Measurements from ENCODE around the gene TBCEL.
"Not testable (repeated sequence)": the region's sequence is repeated elsewhere in the genome, so short reads cannot be mapped to it uniquely, and the experiment has no call there.

The TBCEL gene

DNA sequence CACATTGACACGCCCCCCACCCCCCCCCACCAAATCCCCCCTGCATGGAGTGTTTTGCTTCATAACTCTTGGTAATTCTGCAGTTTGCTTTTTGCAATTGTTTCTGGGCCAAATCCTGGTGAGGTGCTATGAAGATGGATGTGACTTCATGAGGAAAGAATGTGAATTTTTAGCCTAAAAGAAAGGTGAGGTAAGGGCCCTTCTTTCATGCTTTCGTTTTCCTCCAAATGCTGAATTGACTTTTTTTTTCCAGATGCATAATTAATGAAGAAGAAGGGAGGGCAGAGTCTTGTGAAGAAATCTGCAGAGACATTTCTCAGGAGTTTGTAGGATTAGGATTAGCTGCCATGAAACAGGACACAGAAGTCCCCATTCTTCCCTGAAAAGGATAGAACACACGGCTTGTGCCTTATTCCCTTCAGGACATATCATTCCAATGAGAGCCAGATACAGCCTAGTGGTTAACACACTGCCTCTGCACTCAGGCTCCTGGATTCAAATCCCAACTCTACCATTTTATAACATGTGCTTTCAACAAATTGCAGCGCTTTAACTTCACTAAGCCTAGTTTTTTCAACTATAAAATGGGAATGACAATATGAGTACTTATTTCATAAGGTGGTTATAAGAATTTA lies 19.6 kb upstream of the TBCEL start:
- no peak overlapping the region for H3K4me3 ChIP-seq (ENCODE audit: low read depth, low read length)
- TF ChIP-seq, protein P1, sequence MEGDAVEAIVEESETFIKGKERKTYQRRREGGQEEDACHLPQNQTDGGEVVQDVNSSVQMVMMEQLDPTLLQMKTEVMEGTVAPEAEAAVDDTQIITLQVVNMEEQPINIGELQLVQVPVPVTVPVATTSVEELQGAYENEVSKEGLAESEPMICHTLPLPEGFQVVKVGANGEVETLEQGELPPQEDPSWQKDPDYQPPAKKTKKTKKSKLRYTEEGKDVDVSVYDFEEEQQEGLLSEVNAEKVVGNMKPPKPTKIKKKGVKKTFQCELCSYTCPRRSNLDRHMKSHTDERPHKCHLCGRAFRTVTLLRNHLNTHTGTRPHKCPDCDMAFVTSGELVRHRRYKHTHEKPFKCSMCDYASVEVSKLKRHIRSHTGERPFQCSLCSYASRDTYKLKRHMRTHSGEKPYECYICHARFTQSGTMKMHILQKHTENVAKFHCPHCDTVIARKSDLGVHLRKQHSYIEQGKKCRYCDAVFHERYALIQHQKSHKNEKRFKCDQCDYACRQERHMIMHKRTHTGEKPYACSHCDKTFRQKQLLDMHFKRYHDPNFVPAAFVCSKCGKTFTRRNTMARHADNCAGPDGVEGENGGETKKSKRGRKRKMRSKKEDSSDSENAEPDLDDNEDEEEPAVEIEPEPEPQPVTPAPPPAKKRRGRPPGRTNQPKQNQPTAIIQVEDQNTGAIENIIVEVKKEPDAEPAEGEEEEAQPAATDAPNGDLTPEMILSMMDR (IDR thresholded peaks at IDR 0.05; ENCODE audit: control insufficient read depth, extremely low read depth, insufficient read depth): no peak
- no peak for DNase-seq (ENCODE audit: low read depth)

GRCh38 chr11:121006922-121007321 lies 17.0 kb upstream of the TBCEL start:
- DNase-seq (ENCODE audit: low read depth): no peak
- H3K4me3 ChIP-seq (ENCODE audit: low read depth, low read length): no peak overlapping the region
- TF ChIP-seq, protein P1 (IDR thresholded peaks at IDR 0.05; ENCODE audit: control insufficient read depth, extremely low read depth, insufficient read depth): no peak

DNA sequence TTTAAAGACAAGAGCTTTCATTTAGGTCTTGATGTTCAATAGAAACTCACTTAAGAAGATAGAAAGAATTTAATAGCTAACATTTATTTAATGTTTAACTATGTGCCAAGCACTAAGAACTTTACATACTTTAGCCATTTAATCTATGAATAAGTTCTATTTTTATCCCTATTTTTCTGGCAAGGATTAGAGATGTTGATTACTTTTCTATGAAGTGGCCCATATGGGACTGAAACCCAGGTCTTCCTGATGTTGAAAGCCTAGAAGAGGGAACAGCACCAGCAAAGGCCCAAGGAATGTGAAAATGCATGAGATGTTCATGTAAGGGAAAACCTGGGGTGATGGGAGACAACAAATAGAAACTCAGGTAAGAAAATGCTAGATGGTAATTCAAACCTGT lies 15.4 kb upstream of the TBCEL start:
- TF ChIP-seq, protein P1 (IDR thresholded peaks at IDR 0.05; ENCODE audit: control insufficient read depth, extremely low read depth, insufficient read depth): no peak
- DNase-seq (ENCODE audit: low read depth): no peak
- no peak overlapping the region for H3K4me3 ChIP-seq (ENCODE audit: low read depth, low read length)

- no peak for DNase-seq (ENCODE audit: low read depth)
- TF ChIP-seq, protein P1 (IDR thresholded peaks at IDR 0.05; ENCODE audit: control insufficient read depth, extremely low read depth, insufficient read depth): no peak
- no peak overlapping the region for H3K4me3 ChIP-seq (ENCODE audit: low read depth, low read length)
These were observed 11.8 kb upstream of the TBCEL start for GRCh38 chr11:121012091-121012490.

- no peak for DNase-seq (ENCODE audit: low read depth)
- no peak overlapping the region for H3K4me3 ChIP-seq (ENCODE audit: low read depth, low read length)
- TF ChIP-seq, protein P1 (IDR thresholded peaks at IDR 0.05; ENCODE audit: control insufficient read depth, extremely low read depth, insufficient read depth): no peak
These were observed 5.2 kb upstream of the TBCEL start for GRCh38 chr11:121018746-121019145.

DNA sequence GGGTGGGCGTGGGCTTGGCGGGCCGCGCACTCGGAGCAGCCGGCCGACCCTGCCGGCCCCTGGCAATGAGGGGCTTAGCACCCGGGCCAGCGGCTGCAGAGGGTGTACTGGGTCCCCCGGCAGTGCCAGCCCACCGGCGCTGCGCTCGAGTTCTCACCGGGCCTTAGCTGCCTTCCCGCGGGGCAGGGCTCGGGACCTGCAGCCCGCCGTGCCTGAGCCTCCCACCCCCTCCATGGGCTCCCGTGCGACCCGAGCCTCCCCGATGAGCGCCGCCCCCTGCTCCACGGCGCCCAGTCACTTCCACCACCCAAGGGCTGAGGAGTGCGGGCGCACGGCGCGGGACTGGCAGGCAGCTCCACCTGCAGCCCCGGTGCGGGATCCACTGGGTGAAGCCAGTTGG lies 2.2 kb upstream of the TBCEL start:
- DNase-seq (ENCODE audit: low read depth): not testable (repeated sequence)

DNA sequence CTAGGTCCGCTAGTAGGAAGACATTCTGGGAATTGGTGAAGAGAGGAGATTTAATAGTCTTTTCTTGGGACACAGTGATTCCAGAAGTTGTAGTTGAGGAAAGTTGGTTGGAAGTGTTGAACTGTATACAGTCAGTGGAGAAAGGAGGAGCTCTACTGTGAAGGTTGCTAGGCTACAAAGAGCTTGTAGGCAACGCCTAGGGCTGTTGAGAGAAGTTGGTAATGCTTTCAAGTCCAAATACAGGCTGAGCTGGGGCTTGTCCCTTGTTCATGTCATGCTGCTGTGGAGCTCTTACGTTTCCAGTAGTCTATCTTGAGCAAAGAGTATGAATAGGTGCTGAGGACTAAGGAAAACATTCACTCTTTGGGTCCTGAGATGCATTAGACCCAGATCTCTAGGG lies 1.1 kb downstream of the TBCEL start:
- TF ChIP-seq, protein P1 (IDR thresholded peaks at IDR 0.05; ENCODE audit: control insufficient read depth, extremely low read depth, insufficient read depth): no peak
- DNase-seq (ENCODE audit: low read depth): no peak
- H3K4me3 ChIP-seq (ENCODE audit: low read depth, low read length): peak overlapping the region; percentile 86

More for the DNA sequence above, 2.2 kb upstream of the TBCEL start:
- H3K4me3 ChIP-seq (ENCODE audit: low read depth, low read length): not testable (repeated sequence)

All from LNCaP clone FGC (cell line).